SK-N-SH treated with all-trans-retinoic acid at 6 μM for 48 hours (cell line): ENCODE results near the gene ABR.

Source experiments
- ATAC-seq: fragments of 200-7000 bp; cut with Tn5 transposase; 3 replicates; pipeline ENCODE4 v1.9.1; 2020; ENCODE audit warnings: mild to moderate bottlenecking, moderate library complexity
- ARNTL ChIP-seq: fragments of 450-650 bp; formaldehyde crosslinking; IDR thresholded peaks from 2 replicates; pipeline ENCODE4 v1.5.0; 2020; ENCODE audit warnings: low read depth, mild to moderate bottlenecking, moderate library complexity, borderline replicate concordance
- BACH2 ChIP-seq: fragments of 250-450 bp; sonication (Bioruptor Pico); IDR thresholded peaks from 2 replicates; pipeline ENCODE4 v1.9.0; 2021; ENCODE audit warnings: mild to moderate bottlenecking, borderline replicate concordance
- CREB5 ChIP-seq: fragments of 250-450 bp; sonication (Bioruptor Pico); IDR thresholded peaks from 2 replicates; pipeline ENCODE4 v1.5.1; 2020; ENCODE audit warnings: low read depth, mild to moderate bottlenecking, moderate library complexity
- ESRRG ChIP-seq: fragments of 250-450 bp; sonication (Bioruptor Pico); IDR thresholded peaks from 2 replicates; pipeline ENCODE4 v1.6.1; 2021; ENCODE audit warnings: mild to moderate bottlenecking
- GLIS3 ChIP-seq: fragments of 250-450 bp; sonication (Bioruptor Pico); IDR thresholded peaks from 2 replicates; pipeline ENCODE4 v1.5.0; 2020; ENCODE audit warnings: mild to moderate bottlenecking, moderate library complexity
- OSR1 ChIP-seq: fragments of 250-450 bp; sonication (Bioruptor Pico); IDR thresholded peaks from 2 replicates; pipeline ENCODE4 v1.8.0; 2022; ENCODE audit warnings: moderate library complexity, mild to moderate bottlenecking, inconsistent platforms
- PATZ1 ChIP-seq: fragments of 250-450 bp; sonication (Bioruptor Pico); IDR thresholded peaks from 2 replicates; pipeline ENCODE4 v1.8.0; 2020; ENCODE audit warnings: mild to moderate bottlenecking, moderate library complexity, borderline replicate concordance
- SNAI2 ChIP-seq: fragments of 250-450 bp; sonication (Bioruptor Pico); IDR thresholded peaks from 2 replicates; pipeline ENCODE4 v1.5.0; 2020; ENCODE audit warnings: mild to moderate bottlenecking, moderate library complexity
- TCF4 ChIP-seq: fragments of 250-450 bp; sonication (Bioruptor Pico); IDR thresholded peaks from 2 replicates; pipeline ENCODE4 v1.8.0; 2021; ENCODE audit warnings: mild to moderate bottlenecking, moderate library complexity, borderline replicate concordance
- TOX ChIP-seq: fragments of 250-450 bp; sonication (Bioruptor Pico); IDR thresholded peaks from 2 replicates; pipeline ENCODE4 v1.8.0; 2021; ENCODE audit warnings: mild to moderate bottlenecking, moderate library complexity, borderline replicate concordance
- TSHZ2 ChIP-seq: fragments of 250-450 bp; sonication (Bioruptor Pico); IDR thresholded peaks from 2 replicates; pipeline ENCODE4 v1.5.0; 2020; ENCODE audit warnings: mild to moderate bottlenecking, moderate library complexity
- ZC3H10 ChIP-seq: fragments of 250-450 bp; sonication (Bioruptor Pico); IDR thresholded peaks from 2 replicates; pipeline ENCODE4 v1.5.1; 2021; ENCODE audit warnings: mild to moderate bottlenecking, moderate library complexity
- ZFP3 ChIP-seq: fragments of 250-450 bp; sonication (Bioruptor Pico); IDR thresholded peaks from 2 replicates; pipeline ENCODE4 v1.5.0; 2020; ENCODE audit warnings: mild to moderate bottlenecking, moderate library complexity
- ZFP30 ChIP-seq: fragments of 450-650 bp; formaldehyde crosslinking; IDR thresholded peaks from 2 replicates; pipeline ENCODE4 v1.5.0; 2022; ENCODE audit warnings: mild to moderate bottlenecking, moderate library complexity
- ZNF565 ChIP-seq: fragments of 450-650 bp; formaldehyde crosslinking; conservative IDR thresholded peaks from 2 replicates; pipeline ENCODE4 v1.5.0; 2020; ENCODE audit warnings: low read depth, mild to moderate bottlenecking, moderate library complexity
- ZNF8 ChIP-seq: fragments of 450-650 bp; formaldehyde crosslinking; IDR thresholded peaks from 2 replicates; pipeline ENCODE4 v1.5.0; 2020; ENCODE audit warnings: mild to moderate bottlenecking, moderate library complexity
- TF ChIP-seq, protein P1 (sequence below): fragments of 250-450 bp; sonication (Bioruptor Pico); IDR thresholded peaks from 2 replicates; pipeline ENCODE4 v1.8.0; 2021; ENCODE audit warnings: low read depth, mild to moderate bottlenecking, moderate library complexity, borderline replicate concordance

The ABR gene

GRCh38 chr17:1160591-1161390, 19.0 kb downstream of the ABR start:
- TF ChIP-seq ZC3H10 (CRISPR knock-in tag) (no peak), TSHZ2 (CRISPR knock-in tag) (no peak), GLIS3 (CRISPR knock-in tag) (no peak), ZNF565 (CRISPR knock-in tag) (no peak), BACH2 (CRISPR knock-in tag) (no peak), ZNF8 (CRISPR knock-in tag) (no peak), TCF4 (no peak), ZFP3 (CRISPR knock-in tag) (no peak), PATZ1 (CRISPR knock-in tag) (no peak)
- TF ChIP-seq, all 23 proteins: peak for 0
- ATAC-seq: no peak

GRCh38 chr17:1159431-1160180, 20.2 kb downstream of the ABR start:
- no peak for TF ChIP-seq ARNTL (CRISPR knock-in tag)
- no peak for TF ChIP-seq ZFP30 (CRISPR knock-in tag)
- no peak for TF ChIP-seq BACH2 (CRISPR knock-in tag)
- TF ChIP-seq TOX (CRISPR knock-in tag): no peak
- TF ChIP-seq TSHZ2 (CRISPR knock-in tag): no peak
- no peak for TF ChIP-seq CREB5 (CRISPR knock-in tag)
- TF ChIP-seq ZFP3 (CRISPR knock-in tag): no peak
- no peak for TF ChIP-seq SNAI2 (CRISPR knock-in tag)
- no peak for TF ChIP-seq ESRRG
- no peak for ATAC-seq

GRCh38 chr17:1158879-1159278, 20.9 kb downstream of the ABR start:
- ATAC-seq: no peak
- TF ChIP-seq ZFP3 (CRISPR knock-in tag) (no peak), OSR1 (no peak), ARNTL (CRISPR knock-in tag) (no peak), GLIS3 (CRISPR knock-in tag) (no peak), ZFP30 (CRISPR knock-in tag) (no peak), TOX (CRISPR knock-in tag) (no peak)
- TF ChIP-seq, protein P1, sequence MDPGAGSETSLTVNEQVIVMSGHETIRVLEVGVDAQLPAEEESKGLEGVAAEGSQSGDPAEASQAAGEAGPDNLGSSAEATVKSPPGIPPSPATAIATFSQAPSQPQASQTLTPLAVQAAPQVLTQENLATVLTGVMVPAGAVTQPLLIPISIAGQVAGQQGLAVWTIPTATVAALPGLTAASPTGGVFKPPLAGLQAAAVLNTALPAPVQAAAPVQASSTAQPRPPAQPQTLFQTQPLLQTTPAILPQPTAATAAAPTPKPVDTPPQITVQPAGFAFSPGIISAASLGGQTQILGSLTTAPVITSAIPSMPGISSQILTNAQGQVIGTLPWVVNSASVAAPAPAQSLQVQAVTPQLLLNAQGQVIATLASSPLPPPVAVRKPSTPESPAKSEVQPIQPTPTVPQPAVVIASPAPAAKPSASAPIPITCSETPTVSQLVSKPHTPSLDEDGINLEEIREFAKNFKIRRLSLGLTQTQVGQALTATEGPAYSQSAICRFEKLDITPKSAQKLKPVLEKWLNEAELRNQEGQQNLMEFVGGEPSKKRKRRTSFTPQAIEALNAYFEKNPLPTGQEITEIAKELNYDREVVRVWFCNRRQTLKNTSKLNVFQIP (CRISPR knock-in tag): no peak
- TF ChIP-seq, all 23 proteins: peak for 0
